ENCODE data around the gene RPS24.
A peak's percentile ranks its signal among the peaks of the same experiment; 100 is the strongest.

The RPS24 gene

DNA sequence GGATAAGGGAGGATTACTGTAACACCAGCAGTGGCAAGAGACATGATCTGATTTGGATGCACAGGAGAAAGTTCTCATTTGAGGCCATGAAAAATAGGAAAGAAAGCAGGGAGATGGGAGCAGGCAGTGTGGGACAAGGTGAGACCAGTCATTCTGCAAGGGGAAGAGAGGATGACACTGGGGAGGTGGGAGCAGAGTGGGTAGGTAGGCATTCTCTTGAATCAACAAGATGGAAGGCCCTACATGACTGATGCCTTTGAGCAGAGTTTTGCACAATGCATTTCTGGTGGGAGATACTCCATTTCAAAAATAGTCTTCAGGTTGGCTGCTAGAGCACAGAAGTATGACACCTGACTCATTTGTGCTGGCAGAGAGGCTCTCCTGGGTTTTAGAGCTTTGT lies 10.5 kb downstream of the RPS24 start:
- Histone ChIP-seq H3K79me2 (ENCODE audit: insufficient read depth, low read depth) (peaks cover 6% of the 10 kb centered on the region; the same call in 1 of the 2 replicates), H4K20me1 (ENCODE audit: insufficient read depth) (peaks cover 23% of the 10 kb centered on the region; the same call in 1 of the 2 replicates), H3K4me3 (IDR thresholded peaks at IDR 0.05; ENCODE audit: insufficient read depth, low read depth, low read length) (no peak overlapping the region), H3K9ac (no peak overlapping the region), H2AFZ (ENCODE audit: low read depth) (no peak overlapping the region), H3K27ac (peak overlapping the region; percentile 59; the same call in 1 of the 2 replicates), H3K27me3 (ENCODE audit: insufficient read depth, low read depth) (no peaks in the 10 kb centered on the region), H3K4me1 (ENCODE audit: low read depth, poor library complexity, severe bottlenecking) (peaks cover 83% of the 10 kb centered on the region), H3K4me2 (peak overlapping the region; percentile 83; the same call in 1 of the 2 replicates), H3K36me3 (ENCODE audit: insufficient read depth) (peaks cover 9% of the 10 kb centered on the region; the same call in 1 of the 2 replicates)
- TF ChIP-seq, protein P1, sequence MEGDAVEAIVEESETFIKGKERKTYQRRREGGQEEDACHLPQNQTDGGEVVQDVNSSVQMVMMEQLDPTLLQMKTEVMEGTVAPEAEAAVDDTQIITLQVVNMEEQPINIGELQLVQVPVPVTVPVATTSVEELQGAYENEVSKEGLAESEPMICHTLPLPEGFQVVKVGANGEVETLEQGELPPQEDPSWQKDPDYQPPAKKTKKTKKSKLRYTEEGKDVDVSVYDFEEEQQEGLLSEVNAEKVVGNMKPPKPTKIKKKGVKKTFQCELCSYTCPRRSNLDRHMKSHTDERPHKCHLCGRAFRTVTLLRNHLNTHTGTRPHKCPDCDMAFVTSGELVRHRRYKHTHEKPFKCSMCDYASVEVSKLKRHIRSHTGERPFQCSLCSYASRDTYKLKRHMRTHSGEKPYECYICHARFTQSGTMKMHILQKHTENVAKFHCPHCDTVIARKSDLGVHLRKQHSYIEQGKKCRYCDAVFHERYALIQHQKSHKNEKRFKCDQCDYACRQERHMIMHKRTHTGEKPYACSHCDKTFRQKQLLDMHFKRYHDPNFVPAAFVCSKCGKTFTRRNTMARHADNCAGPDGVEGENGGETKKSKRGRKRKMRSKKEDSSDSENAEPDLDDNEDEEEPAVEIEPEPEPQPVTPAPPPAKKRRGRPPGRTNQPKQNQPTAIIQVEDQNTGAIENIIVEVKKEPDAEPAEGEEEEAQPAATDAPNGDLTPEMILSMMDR (conservative IDR thresholded peaks at IDR 0.05; ENCODE audit: low read depth, low read length), result no peak

DNA sequence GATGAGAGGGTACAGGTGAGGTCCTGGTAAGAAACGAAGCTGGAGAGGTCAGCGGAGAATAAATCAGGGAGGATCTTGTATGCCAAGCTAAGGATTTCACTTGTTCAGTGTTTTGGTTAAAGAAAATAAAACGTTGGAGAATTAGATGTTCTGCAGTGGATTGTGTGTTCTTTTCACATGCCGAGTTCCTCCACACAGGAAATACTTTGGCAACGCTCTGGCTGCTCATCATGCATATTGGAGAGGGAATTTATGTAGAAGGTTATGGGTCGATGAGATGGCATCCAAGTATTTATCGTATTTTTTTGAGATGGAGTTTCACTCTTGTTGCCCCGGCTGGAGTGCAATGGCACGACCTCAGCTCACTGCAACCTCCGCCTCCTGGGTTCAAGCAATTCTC lies 11.0 kb downstream of the RPS24 start:
- peaks cover 6% of the 10 kb centered on the region; the same call in 1 of the 2 replicates for H3K36me3 ChIP-seq (ENCODE audit: insufficient read depth)
- no peak overlapping the region for H2AFZ ChIP-seq (ENCODE audit: low read depth)
- H3K79me2 ChIP-seq (ENCODE audit: insufficient read depth, low read depth), result peaks cover under 1% of the 10 kb centered on the region; the same call in 1 of the 2 replicates
- H4K20me1 ChIP-seq (ENCODE audit: insufficient read depth), result peaks cover 17% of the 10 kb centered on the region; the same call in 1 of the 2 replicates
- H3K4me1 ChIP-seq (ENCODE audit: low read depth, poor library complexity, severe bottlenecking), result peaks cover 78% of the 10 kb centered on the region
- no peak overlapping the region for H3K4me3 ChIP-seq (IDR thresholded peaks at IDR 0.05; ENCODE audit: insufficient read depth, low read depth, low read length)
- H3K27ac ChIP-seq, result peak overlapping the region; percentile 59
- TF ChIP-seq, protein P1 (conservative IDR thresholded peaks at IDR 0.05; ENCODE audit: low read depth, low read length), result no peak; the same call in 1 of the 2 replicates
- peak overlapping the region; percentile 83 for H3K4me2 ChIP-seq
- H3K9ac ChIP-seq, result no peak overlapping the region
- H3K27me3 ChIP-seq (ENCODE audit: insufficient read depth, low read depth), result no peaks in the 10 kb centered on the region

DNA sequence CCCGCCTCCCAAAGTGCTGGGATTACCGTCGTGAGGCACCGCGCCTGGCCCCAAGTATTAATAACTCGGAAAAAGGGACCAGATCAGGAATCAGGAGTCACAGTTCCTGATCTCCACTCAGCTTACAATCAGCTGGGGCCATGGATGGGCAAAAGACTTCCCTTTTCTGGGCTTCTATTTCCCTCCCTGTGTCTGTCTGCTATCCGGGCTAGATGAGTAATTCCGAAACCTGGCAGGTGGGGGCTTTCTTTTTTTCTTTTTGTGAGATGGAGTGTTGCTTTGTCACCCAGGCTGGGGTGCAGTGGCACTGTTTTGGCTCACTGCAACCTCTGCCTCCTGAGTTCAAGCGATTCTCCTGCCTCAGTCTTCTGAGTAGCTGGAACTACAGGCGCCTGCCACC lies 11.6 kb downstream of the RPS24 start:
- Histone ChIP-seq H2AFZ (ENCODE audit: low read depth) (no peak overlapping the region), H3K4me2 (peak overlapping the region; percentile 83), H3K9ac (peak overlapping the region; percentile 1; the same call in 1 of the 2 replicates), H3K36me3 (ENCODE audit: insufficient read depth) (peaks cover 2% of the 10 kb centered on the region; the same call in 1 of the 2 replicates), H4K20me1 (ENCODE audit: insufficient read depth) (peaks cover 12% of the 10 kb centered on the region; the same call in 1 of the 2 replicates), H3K4me1 (ENCODE audit: low read depth, poor library complexity, severe bottlenecking) (peaks cover 73% of the 10 kb centered on the region), H3K27me3 (ENCODE audit: insufficient read depth, low read depth) (no peaks in the 10 kb centered on the region), H3K27ac (peak overlapping the region; percentile 59), H3K79me2 (ENCODE audit: insufficient read depth, low read depth) (no peaks in the 10 kb centered on the region), H3K4me3 (IDR thresholded peaks at IDR 0.05; ENCODE audit: insufficient read depth, low read depth, low read length) (no peak overlapping the region)
- TF ChIP-seq, protein P1 (conservative IDR thresholded peaks at IDR 0.05; ENCODE audit: low read depth, low read length), result no peak

DNA sequence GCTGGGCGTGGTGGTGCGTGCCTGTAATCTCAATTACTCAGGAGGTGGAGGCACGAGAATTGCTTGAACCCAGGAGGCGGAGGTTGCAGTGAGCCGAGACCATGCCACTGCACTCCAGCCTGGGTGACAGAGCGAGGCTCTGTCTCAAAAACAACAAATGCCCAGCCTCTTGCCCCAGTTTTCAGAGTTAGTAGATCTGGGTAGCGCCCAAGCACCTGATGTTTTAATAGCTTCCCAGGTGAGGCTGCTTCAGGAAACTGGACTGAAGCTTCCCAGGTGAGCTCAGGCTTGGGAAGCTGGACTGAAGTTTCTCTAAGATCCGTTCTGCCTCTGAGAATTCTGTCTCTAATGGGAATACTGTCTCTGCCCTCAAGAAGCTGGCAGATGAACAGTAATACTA lies 12.2 kb downstream of the RPS24 start:
- TF ChIP-seq, protein P1 (conservative IDR thresholded peaks at IDR 0.05; ENCODE audit: low read depth, low read length), result no peak
- no peaks in the 10 kb centered on the region for H3K27me3 ChIP-seq (ENCODE audit: insufficient read depth, low read depth)
- no peak overlapping the region; the same call in 1 of the 2 replicates for H3K27ac ChIP-seq
- no peaks in the 10 kb centered on the region for H3K79me2 ChIP-seq (ENCODE audit: insufficient read depth, low read depth)
- peaks cover 66% of the 10 kb centered on the region for H3K4me1 ChIP-seq (ENCODE audit: low read depth, poor library complexity, severe bottlenecking)
- H3K4me2 ChIP-seq, result peak overlapping the region; percentile 83; the same call in 1 of the 2 replicates
- no peak overlapping the region for H3K4me3 ChIP-seq (IDR thresholded peaks at IDR 0.05; ENCODE audit: insufficient read depth, low read depth, low read length)
- no peak overlapping the region for H2AFZ ChIP-seq (ENCODE audit: low read depth)
- no peaks in the 10 kb centered on the region for H3K36me3 ChIP-seq (ENCODE audit: insufficient read depth)
- H4K20me1 ChIP-seq (ENCODE audit: insufficient read depth), result peaks cover 10% of the 10 kb centered on the region; the same call in 1 of the 2 replicates
- peak overlapping the region; percentile 1; the same call in 1 of the 2 replicates for H3K9ac ChIP-seq
